MCF 10A (cell line): ENCODE results near the gene PDE1C. TPM values are rescaled to one million over a fixed set of nuclear protein-coding genes. Genes with fewer than 3 reads are reported as not detected.

Experiments used
- BruUV-seq: library from RNA; stranded (reverse); fragments of 400-500 nt; replicated peaks from 2 replicates; lab custom pipeline; 2021; lab: Mats Ljungman, UMichigan
- CTCF ChIA-PET: fragments of 300-600 bp; sonication (Branson Sonifier 250); formaldehyde crosslinking; extraction: SDS; loops from one replicate; lab custom pipeline; 2021; ENCODE audit warnings: antibody characterized with exemption, inconsistent platforms; lab: Yijun Ruan, JAX
- POLR2A ChIA-PET: fragments of 300-600, 350-650 bp; sonication (Branson Sonifier 250); formaldehyde crosslinking; extraction: SDS; loops from one replicate; lab custom pipeline; 2020; ENCODE audit warnings: antibody characterized with exemption, inconsistent platforms; lab: Yijun Ruan, JAX
- DNase-seq: peaks from one replicate; pipeline ENCODE4 v3.0.0-alpha.2; 2018; ENCODE audit not compliant: unreplicated experiment
- H3K27ac Mint-ChIP-seq: one replicate; pipeline ENCODE4 v1.8.0; 2022; ENCODE audit warnings: mild to moderate bottlenecking, low read depth, mixed read lengths; ENCODE audit not compliant: unreplicated experiment
- H3K27me3 Mint-ChIP-seq: one replicate; pipeline ENCODE4 v1.8.0; 2022; ENCODE audit warnings: mixed read lengths; ENCODE audit not compliant: insufficient read depth, unreplicated experiment
- H3K36me3 Mint-ChIP-seq: one replicate; pipeline ENCODE4 v1.8.0; 2022; ENCODE audit warnings: mild to moderate bottlenecking, moderate library complexity, mixed read lengths; ENCODE audit not compliant: insufficient read depth, unreplicated experiment
- H3K4me1 Mint-ChIP-seq: one replicate; pipeline ENCODE4 v1.8.0; 2022; ENCODE audit warnings: mixed read lengths; ENCODE audit not compliant: insufficient read depth, unreplicated experiment
- H3K4me3 Mint-ChIP-seq: one replicate; pipeline ENCODE4 v1.8.0; 2022; ENCODE audit warnings: mild to moderate bottlenecking, moderate library complexity, mixed read lengths; ENCODE audit not compliant: unreplicated experiment
- H3K9me3 Mint-ChIP-seq: one replicate; pipeline ENCODE4 v1.8.0; 2022; ENCODE audit warnings: mixed read lengths; ENCODE audit not compliant: unreplicated experiment
- intact Hi-C: fragments of 100-400 bp; cut with micrococcal nuclease; formaldehyde crosslinking; loops from 2 replicates; pipeline ENCODE4 v1.14.1; 2022
- total RNA-seq: library from RNA; stranded (reverse); gene quantifications from 2 replicates; pipeline ENCODE4 v1.2.3, GENCODE V29; 2022
- TF ChIP-seq, protein P1 (sequence below): fragments of 200-600 bp; IDR thresholded peaks from one replicate; pipeline ENCODE4 v1.8.0; 2022; ENCODE audit warnings: antibody characterized with exemption, mild to moderate bottlenecking; ENCODE audit not compliant: unreplicated experiment

PDE1C gene
- total RNA-seq, 1 experiment from 2014 or later: 0.14 TPM

GRCh38 chr7:32115831-32116230 lies 45.6 kb upstream of the PDE1C start:
- no peak overlapping the region for H3K27ac Mint-ChIP-seq
- no peaks in the 10 kb centered on the region for H3K27me3 Mint-ChIP-seq
- H3K4me3 Mint-ChIP-seq: no peak overlapping the region
- H3K9me3 Mint-ChIP-seq: peaks cover 15% of the 10 kb centered on the region
- no peaks in the 10 kb centered on the region for H3K4me1 Mint-ChIP-seq
- CTCF ChIA-PET: interaction anchor here (0.6 kb wide), 1 partner anchor 1817 kb away, joined by 3 read pairs; no protein-coding TSS in a partner anchor
- H3K36me3 Mint-ChIP-seq: no peaks in the 10 kb centered on the region
- POLR2A ChIA-PET: no interaction called here
- intact Hi-C loops: no loop called here
- BruUV-seq: no TSS peak
- TF ChIP-seq, protein P1, sequence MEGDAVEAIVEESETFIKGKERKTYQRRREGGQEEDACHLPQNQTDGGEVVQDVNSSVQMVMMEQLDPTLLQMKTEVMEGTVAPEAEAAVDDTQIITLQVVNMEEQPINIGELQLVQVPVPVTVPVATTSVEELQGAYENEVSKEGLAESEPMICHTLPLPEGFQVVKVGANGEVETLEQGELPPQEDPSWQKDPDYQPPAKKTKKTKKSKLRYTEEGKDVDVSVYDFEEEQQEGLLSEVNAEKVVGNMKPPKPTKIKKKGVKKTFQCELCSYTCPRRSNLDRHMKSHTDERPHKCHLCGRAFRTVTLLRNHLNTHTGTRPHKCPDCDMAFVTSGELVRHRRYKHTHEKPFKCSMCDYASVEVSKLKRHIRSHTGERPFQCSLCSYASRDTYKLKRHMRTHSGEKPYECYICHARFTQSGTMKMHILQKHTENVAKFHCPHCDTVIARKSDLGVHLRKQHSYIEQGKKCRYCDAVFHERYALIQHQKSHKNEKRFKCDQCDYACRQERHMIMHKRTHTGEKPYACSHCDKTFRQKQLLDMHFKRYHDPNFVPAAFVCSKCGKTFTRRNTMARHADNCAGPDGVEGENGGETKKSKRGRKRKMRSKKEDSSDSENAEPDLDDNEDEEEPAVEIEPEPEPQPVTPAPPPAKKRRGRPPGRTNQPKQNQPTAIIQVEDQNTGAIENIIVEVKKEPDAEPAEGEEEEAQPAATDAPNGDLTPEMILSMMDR: no peak
- DNase-seq: no peak

GRCh38 chr7:32108651-32109050 lies 38.4 kb upstream of the PDE1C start:
- TF ChIP-seq, protein P1: no peak
- H3K27ac Mint-ChIP-seq: peak overlapping the region; percentile 82
- peak; percentile 91 for DNase-seq
- H3K9me3 Mint-ChIP-seq: peaks cover 11% of the 10 kb centered on the region
- H3K4me1 Mint-ChIP-seq: peaks cover 15% of the 10 kb centered on the region
- CTCF ChIA-PET: interaction anchor here (0.7 kb wide), 1 partner anchor 96 kb away, joined by 3 read pairs; no protein-coding TSS in a partner anchor
- H3K27me3 Mint-ChIP-seq: no peaks in the 10 kb centered on the region
- POLR2A ChIA-PET: interaction anchor here (0.6 kb wide), 1 partner anchor 1312 kb away, joined by 3 read pairs; no protein-coding TSS in a partner anchor
- no TSS peak for BruUV-seq
- H3K4me3 Mint-ChIP-seq: no peak overlapping the region
- intact Hi-C loops: no loop called here
- H3K36me3 Mint-ChIP-seq: peaks cover 4% of the 10 kb centered on the region

DNA sequence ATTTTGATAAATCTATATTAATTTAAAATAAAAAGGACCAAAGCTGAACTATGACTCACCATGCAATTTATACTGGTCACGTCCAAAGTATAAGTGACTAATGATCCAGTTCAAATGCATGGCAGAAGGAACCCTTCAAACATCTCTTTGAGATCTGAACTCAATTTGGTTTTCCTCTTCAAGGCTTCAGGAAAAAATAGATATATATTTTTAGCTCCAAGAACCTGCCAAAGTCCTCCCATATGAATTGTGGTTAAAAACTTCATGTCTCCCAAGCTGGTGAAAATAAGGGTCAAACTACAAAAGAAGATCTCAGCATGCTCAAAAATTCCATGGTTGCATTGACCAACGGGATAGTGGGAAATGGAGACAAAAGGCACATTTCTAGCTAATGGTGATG lies 34.6 kb upstream of the PDE1C start:
- Mint-ChIP-seq H3K9me3 (no peaks in the 10 kb centered on the region), H3K27ac (no peak overlapping the region), H3K36me3 (peaks cover 4% of the 10 kb centered on the region), H3K4me3 (no peak overlapping the region), H3K4me1 (peaks cover 25% of the 10 kb centered on the region), H3K27me3 (no peaks in the 10 kb centered on the region)
- intact Hi-C loops: no loop called here
- ChIA-PET CTCF (interaction anchor here (0.7 kb wide), 1 partner anchor 787 kb away, joined by 3 read pairs; no protein-coding TSS in a partner anchor), POLR2A (no interaction called here)
- no peak for DNase-seq
- BruUV-seq: no TSS peak
- TF ChIP-seq, protein P1: no peak

- CTCF ChIA-PET: interaction anchor here (0.7 kb wide), 1 partner anchor 187 kb away, joined by 3 read pairs; no protein-coding TSS in a partner anchor
- Mint-ChIP-seq H3K9me3 (no peaks in the 10 kb centered on the region), H3K27ac (no peak overlapping the region), H3K36me3 (peaks cover 4% of the 10 kb centered on the region), H3K4me3 (no peak overlapping the region), H3K27me3 (no peaks in the 10 kb centered on the region), H3K4me1 (peaks cover 17% of the 10 kb centered on the region)
- intact Hi-C loops: no loop called here
- peak; percentile 35 for DNase-seq
- TF ChIP-seq, protein P1: no peak
- no TSS peak for BruUV-seq
- POLR2A ChIA-PET: no interaction called here
These were observed 33.2 kb upstream of the PDE1C start for GRCh38 chr7:32103361-32103760.
